AG09319 (cell line): ENCODE data around the gene JOSD2.
"Not testable (repeated sequence)": the region's sequence is repeated elsewhere in the genome, so short reads cannot be mapped to it uniquely, and the experiment has no call there.

Experiments used
- DNase-seq: peaks from one replicate; pipeline ENCODE4 v3.0.0-alpha.2; 2010; ENCODE audit warnings: low read depth; ENCODE audit errors: extremely low read depth
- CTCF ChIP-seq: IDR thresholded peaks from 2 replicates; pipeline ENCODE4 v1.5.1; 2011; ENCODE audit warnings: low read depth, mild to moderate bottlenecking, inconsistent platforms, low read length, moderate library complexity

JOSD2 gene

GRCh38 chr19:50477751-50478515 is 33.1 kb downstream of the JOSD2 start:
- TF ChIP-seq CTCF = no peak
- DNase-seq = no peak

DNA sequence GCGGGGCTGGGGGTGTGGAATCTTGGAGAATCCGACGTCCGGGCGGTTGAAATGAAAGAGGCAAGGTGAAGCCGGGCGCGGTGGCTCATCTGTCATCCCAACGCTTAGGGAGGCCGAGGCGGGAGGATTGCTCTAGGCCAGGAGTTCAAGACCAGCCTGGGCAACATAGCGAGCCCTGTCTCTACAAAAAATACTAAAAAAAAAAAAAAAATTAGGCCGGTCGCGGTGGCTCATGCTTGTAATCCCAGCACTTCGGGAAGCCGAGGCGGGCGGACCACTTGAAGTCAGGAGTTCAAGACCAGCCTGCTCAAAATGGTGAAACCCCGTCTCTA is 34.1 kb downstream of the JOSD2 start:
- TF ChIP-seq CTCF = no peak
- no peak for DNase-seq

- TF ChIP-seq CTCF = no peak
Measured at GRCh38 chr19:50476224-50476906, 34.6 kb downstream of the JOSD2 start, which contains the start of the genes EMC10 and GARIN5A. TSS of gene EMC10 (plus strand) at chr19:50476507. CDS start at chr19:50476545, 38 bp downstream. TSS of gene GARIN5A (minus strand) at chr19:50476848. CDS start at chr19:50476388, 460 bp downstream.

DNA sequence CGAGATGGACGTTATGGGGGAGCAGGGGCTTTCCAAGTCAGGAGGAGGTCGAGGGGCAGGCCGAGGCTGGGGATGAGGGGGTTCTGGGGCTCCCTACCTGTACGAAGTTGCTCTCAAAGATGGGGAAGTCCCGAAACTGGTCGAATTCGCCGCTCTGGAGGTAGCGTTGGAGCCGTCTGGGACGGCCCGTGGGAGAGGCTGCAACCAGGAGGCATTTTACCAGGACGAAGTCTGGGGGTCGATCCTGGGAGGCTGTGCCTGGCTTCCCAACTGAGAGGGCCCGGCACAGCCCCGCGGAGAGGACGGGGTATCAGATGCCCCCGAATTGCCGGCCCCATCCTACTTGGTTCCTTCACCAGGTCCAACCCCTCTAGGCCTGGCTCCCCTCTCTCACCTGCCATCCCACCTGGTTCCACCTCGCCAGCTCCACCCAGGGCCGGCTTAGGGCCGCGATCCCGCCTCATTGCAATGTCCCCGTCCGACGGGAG is 35.2 kb downstream of the JOSD2 start:
- TF ChIP-seq CTCF = no peak
- no peak for DNase-seq

More at GRCh38 chr19:50476224-50476906, 34.6 kb downstream of the JOSD2 start, which contains the start of the genes EMC10 and GARIN5A:
- DNase-seq = peak; percentile 87

- DNase-seq = no peak
- no peak for TF ChIP-seq CTCF
Measured at GRCh38 chr19:50475101-50475568, 35.9 kb downstream of the JOSD2 start.

DNA sequence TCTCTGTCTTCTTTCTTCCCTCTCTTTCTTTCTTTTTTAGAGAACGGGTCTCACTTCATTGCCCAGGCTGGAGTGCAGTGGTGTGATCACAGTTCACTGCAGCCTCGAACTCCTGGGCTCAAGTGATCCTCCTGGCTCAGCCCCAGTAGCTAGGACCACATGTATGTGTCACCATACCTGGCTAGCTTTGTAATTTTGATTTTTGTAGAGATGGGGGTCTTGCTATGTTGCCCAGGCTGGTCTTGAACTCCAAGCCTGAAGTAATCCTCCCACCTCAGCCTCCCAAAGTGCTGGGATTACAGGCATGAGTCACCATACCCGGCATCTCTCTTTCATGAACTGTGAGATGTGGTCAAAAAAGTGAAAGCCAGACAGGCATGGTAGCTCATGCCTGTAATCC is 37.7 kb downstream of the JOSD2 start:
- DNase-seq = not testable (repeated sequence)

- DNase-seq = no peak
- TF ChIP-seq CTCF = no peak
Measured at GRCh38 chr19:50468818-50469217, 42.2 kb downstream of the JOSD2 start.
